ENCODE measurements around the gene VPS37B.

The VPS37B gene

GRCh38 chr12:122856999-122857671 is 38.8 kb downstream of the VPS37B start:
- Mint-ChIP-seq H3K27ac (no peak overlapping the region), H3K9me3 (no peaks in the 10 kb centered on the region), H3K36me3 (ENCODE audit: low read depth) (no peaks in the 10 kb centered on the region), H3K27me3 (ENCODE audit: low read depth) (no peaks in the 10 kb centered on the region), H3K4me1 (peaks cover 16% of the 10 kb centered on the region), H3K4me3 (no peak overlapping the region)
- no peak for TF ChIP-seq CTCF (IDR thresholded peaks at IDR 0.05; ENCODE audit: unreplicated experiment in 3 of 3)

DNA sequence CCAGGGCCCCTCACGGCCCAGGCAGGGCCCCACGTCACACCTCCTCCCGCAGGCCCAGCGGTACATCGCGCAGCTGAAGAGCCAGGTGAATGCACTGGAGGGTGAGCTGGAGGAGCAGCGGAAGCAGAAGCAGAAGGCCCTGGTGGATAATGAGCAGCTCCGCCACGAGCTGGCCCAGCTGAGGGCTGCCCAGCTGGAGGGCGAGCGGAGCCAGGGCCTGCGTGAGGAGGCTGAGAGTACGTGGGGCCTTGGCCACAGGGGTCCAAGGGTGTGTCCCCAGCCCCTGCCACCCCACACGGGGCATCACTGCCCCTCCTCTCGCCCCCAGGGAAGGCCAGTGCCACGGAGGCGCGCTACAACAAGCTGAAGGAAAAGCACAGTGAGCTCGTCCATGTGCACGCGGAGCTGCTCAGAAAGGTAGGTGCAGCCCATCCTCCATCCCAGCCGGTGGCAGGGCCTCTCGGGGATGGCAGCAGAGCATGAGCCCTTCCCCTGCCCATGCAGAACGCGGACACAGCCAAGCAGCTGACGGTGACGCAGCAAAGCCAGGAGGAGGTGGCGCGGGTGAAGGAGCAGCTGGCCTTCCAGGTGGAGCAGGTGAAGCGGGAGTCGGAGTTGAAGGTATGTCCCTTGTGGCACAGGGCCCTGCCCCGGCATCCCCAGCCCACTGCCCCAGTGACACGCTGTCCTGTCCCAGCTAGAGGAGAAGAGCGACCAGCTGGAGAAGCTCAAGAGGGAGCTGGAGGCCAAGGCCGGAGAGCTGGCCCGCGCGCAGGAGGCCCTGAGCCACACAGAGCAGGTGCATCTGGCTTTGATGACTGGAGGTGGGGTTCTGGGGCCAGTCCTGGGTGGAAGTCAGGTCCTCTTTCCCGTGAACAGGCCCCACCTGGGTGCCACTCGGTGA is 39.7 kb downstream of the VPS37B start:
- Mint-ChIP-seq H3K4me1 (peaks cover 12% of the 10 kb centered on the region), H3K27me3 (ENCODE audit: low read depth) (no peaks in the 10 kb centered on the region), H3K27ac (no peak overlapping the region), H3K36me3 (ENCODE audit: low read depth) (no peaks in the 10 kb centered on the region), H3K4me3 (no peak overlapping the region), H3K9me3 (no peaks in the 10 kb centered on the region)
- TF ChIP-seq CTCF (IDR thresholded peaks at IDR 0.05; ENCODE audit: unreplicated experiment in 3 of 3): no peak

DNA sequence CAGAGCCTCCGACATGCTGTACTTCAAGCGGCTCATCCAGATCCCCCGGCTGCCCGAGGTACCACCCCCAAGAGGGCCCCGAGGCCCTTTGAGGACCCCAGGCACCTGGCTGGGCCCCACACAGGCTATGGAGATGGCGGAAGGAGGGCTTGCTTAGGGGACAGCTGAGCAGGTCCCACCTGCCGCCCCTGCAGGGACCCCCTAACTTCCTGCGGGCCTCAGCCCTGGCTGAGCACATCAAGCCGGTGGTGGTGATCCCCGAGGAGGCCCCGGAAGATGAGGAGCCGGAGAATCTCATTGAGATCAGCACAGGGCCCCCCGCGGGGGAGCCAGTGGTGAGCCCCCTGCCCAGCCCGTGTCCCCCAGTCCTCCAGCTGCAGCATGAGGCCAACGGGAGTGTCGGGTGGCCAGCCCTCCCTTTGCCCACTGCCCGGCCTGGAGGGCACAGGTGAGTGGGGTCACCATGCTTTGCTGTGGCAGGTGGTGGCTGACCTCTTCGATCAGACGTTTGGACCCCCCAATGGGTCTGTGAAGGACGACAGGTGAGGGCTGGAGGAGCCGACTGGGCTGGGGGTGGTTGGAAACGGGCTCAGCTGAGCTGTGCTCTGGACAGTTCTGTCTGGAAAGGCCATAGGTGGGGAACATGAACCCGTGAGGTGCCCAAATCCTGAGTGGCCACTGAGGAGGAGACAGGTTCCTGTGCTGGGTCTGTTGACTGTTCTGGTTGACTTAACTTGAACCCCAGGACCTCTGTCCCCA is 40.7 kb downstream of the VPS37B start:
- H3K36me3 Mint-ChIP-seq (ENCODE audit: low read depth): no peaks in the 10 kb centered on the region
- H3K27ac Mint-ChIP-seq: no peak overlapping the region
- TF ChIP-seq CTCF (IDR thresholded peaks at IDR 0.05; ENCODE audit: unreplicated experiment in 3 of 3): no peak
- H3K9me3 Mint-ChIP-seq: no peaks in the 10 kb centered on the region
- no peaks in the 10 kb centered on the region for H3K27me3 Mint-ChIP-seq (ENCODE audit: low read depth)
- no peak overlapping the region for H3K4me3 Mint-ChIP-seq
- H3K4me1 Mint-ChIP-seq: peaks cover 12% of the 10 kb centered on the region

GRCh38 chr12:122854554-122854953 is 41.4 kb downstream of the VPS37B start:
- H3K27me3 Mint-ChIP-seq (ENCODE audit: low read depth): no peaks in the 10 kb centered on the region
- H3K27ac Mint-ChIP-seq: no peak overlapping the region
- H3K36me3 Mint-ChIP-seq (ENCODE audit: low read depth): peaks cover 4% of the 10 kb centered on the region
- peaks cover 12% of the 10 kb centered on the region for H3K4me1 Mint-ChIP-seq
- H3K9me3 Mint-ChIP-seq: no peaks in the 10 kb centered on the region
- H3K4me3 Mint-ChIP-seq: no peak overlapping the region
- TF ChIP-seq CTCF (IDR thresholded peaks at IDR 0.05; ENCODE audit: unreplicated experiment in 3 of 3): no peak

DNA sequence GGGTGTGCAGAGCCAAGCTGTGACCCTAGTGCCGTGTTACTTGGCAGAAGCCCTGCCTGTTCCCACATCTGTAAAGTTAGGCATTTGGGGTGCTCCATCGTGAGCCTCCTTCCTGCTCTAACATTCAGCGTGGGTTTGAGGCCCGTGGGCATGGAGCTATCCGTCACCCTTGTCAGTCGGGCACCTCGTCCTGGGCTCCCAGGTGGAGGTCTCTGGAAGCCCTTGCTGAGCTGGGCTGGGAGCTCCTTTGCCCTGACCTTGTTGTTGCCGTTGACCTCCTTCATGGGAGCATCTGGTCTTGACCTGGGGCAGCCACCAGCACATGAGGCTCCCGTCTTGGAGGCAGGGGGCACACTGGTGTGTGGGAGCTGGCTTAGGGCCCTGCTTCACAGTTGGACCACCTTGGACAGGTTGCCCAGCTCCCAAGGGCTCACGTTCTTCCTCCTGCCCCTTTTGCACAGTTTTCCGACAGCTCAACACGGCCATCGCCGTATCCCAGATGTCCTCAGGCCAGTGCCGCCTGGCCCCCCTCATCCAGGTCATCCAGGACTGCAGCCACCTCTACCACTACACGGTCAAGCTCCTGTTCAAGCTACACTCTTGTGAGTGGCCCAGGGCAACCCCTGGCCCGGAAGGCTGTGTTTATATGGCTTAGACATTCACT is 42.2 kb downstream of the VPS37B start:
- Mint-ChIP-seq H3K36me3 (ENCODE audit: low read depth) (peaks cover 6% of the 10 kb centered on the region), H3K27me3 (ENCODE audit: low read depth) (no peaks in the 10 kb centered on the region), H3K27ac (no peak overlapping the region), H3K9me3 (no peaks in the 10 kb centered on the region), H3K4me3 (no peak overlapping the region), H3K4me1 (peaks cover 12% of the 10 kb centered on the region)
- no peak for TF ChIP-seq CTCF (IDR thresholded peaks at IDR 0.05; ENCODE audit: unreplicated experiment in 3 of 3)
